K562 (cell line): Measurements from ENCODE around the gene UNKL. TPM values are rescaled to one million over a fixed set of nuclear protein-coding genes. Genes with fewer than 3 reads are reported as not detected.
A peak's percentile ranks its signal among the peaks of the same experiment; 100 is the strongest.

Experiments used
- ATAC-seq: fragments of 200-7000 bp; cut with Tn5 transposase; 3 replicates; pipeline ENCODE4 v1.9.1; 2020; ENCODE audit warnings: moderate library complexity
- BruUV-seq: library from RNA; stranded (reverse); fragments of 400-500 nt; replicated peaks from 2 replicates; lab custom pipeline; 2021; lab: Mats Ljungman, UMichigan
- CTCF ChIA-PET: fragments of 300-600 bp; formaldehyde crosslinking; extraction: SDS; loops from one replicate; lab custom pipeline; 2021; ENCODE audit warnings: low intra/inter-chr PET ratio; lab: Yijun Ruan, JAX
- POLR2A ChIA-PET: fragments of 300-600, 350-650 bp; sonication (Branson Sonifier 250); formaldehyde crosslinking; extraction: SDS; loops from one replicate; lab custom pipeline; 2021; ENCODE audit warnings: antibody characterized with exemption, inconsistent platforms; lab: Yijun Ruan, JAX
- DNase-seq, 4 experiments: peaks; one replicate each; pipeline versions ENCODE4 v3.0.0 to v3.0.0-alpha.2; 2011 to 2018; ENCODE audit warnings: low spot score in 3 of 4, mixed read lengths in 3 of 4; ENCODE audit errors: extremely low read depth in 1 of 4
- FAIRE-seq: peaks from 2 replicates; lab custom pipeline; 2011; peaks lifted over from hg19 to GRCh38; lab: Jason Lieb, UNC
- H2AFZ ChIP-seq: 2 replicates; pipeline ENCODE4 v1.6.0; 2011; ENCODE audit warnings: low read depth, low read length, control low read depth, inconsistent platforms
- H3K27ac ChIP-seq: fragments of 200-600 bp; 3 replicates; pipeline ENCODE4 v1.8.0; 2011; ENCODE audit warnings: low read depth, mild to moderate bottlenecking, control low read depth, inconsistent platforms, low read length, moderate library complexity, mixed read lengths; ENCODE audit errors: extremely low read depth
- H3K27me3 ChIP-seq, 2 experiments: fragments of 300-600 bp in 1 of 2; 2 replicates in 1 of 2; 3 replicates in 1 of 2; pipeline versions ENCODE4 v1.6.0 to v1.8.0; 2011; ENCODE audit warnings: inconsistent platforms in 2 of 2, low read length in 2 of 2, mild to moderate bottlenecking in 1 of 2, mixed read lengths in 1 of 2, moderate library complexity in 1 of 2; ENCODE audit not compliant: control insufficient read depth in 2 of 2, insufficient read depth in 2 of 2
- H3K36me3 ChIP-seq: fragments of 300-600 bp; 3 replicates; pipeline ENCODE4 v1.8.0; 2011; ENCODE audit warnings: mild to moderate bottlenecking, low read length, inconsistent platforms; ENCODE audit not compliant: control insufficient read depth, insufficient read depth
- H3K4me1 ChIP-seq, 2 experiments: fragments of 200-600 bp in 1 of 2; replicated peaks in 1 of 2; 2 replicates in 1 of 2; 3 replicates in 1 of 2; pipeline versions ENCODE4 v1.5.1 to v1.8.0; 2011; ENCODE audit warnings: inconsistent platforms in 2 of 2, low read length in 2 of 2, mild to moderate bottlenecking in 1 of 2, mixed read lengths in 1 of 2, moderate library complexity in 1 of 2; ENCODE audit not compliant: control insufficient read depth in 2 of 2, insufficient read depth in 2 of 2
- H3K4me2 ChIP-seq: 2 replicates; pipeline ENCODE4 v1.6.1; 2011; ENCODE audit warnings: low read length, control low read depth, inconsistent platforms, mixed read lengths; ENCODE audit not compliant: insufficient read depth
- H3K4me3 ChIP-seq: fragments of 200-600 bp; sonication (generic), shearing (Covaris generic); 2 replicates; pipeline ENCODE4 v1.5.1; 2016; ENCODE audit warnings: control low read depth, inconsistent platforms
- H3K79me2 ChIP-seq: fragments of 200-600 bp; 3 replicates; pipeline ENCODE4 v1.8.0; 2011; ENCODE audit warnings: low read length, inconsistent platforms; ENCODE audit not compliant: control insufficient read depth, insufficient read depth
- H3K9ac ChIP-seq, 2 experiments: 2 replicates each; pipeline versions ENCODE4 v1.6.0 to v1.6.1; 2011; ENCODE audit warnings: low read depth in 2 of 2, low read length in 2 of 2, control low read depth in 1 of 2, inconsistent platforms in 1 of 2, mild to moderate bottlenecking in 1 of 2, mixed read lengths in 1 of 2; ENCODE audit not compliant: insufficient read depth in 1 of 2
- H3K9me1 ChIP-seq: one replicate; pipeline ENCODE4 v1.6.0; 2011; ENCODE audit warnings: inconsistent platforms, mild to moderate bottlenecking, low read length, moderate library complexity; ENCODE audit not compliant: control insufficient read depth, insufficient read depth
- H3K9me3 ChIP-seq: replicated peaks from 2 replicates; pipeline ENCODE4 v1.5.1; 2011; ENCODE audit warnings: low read depth, low read length, inconsistent platforms; ENCODE audit not compliant: control insufficient read depth, insufficient read depth
- H4K20me1 ChIP-seq: replicated peaks from 2 replicates; pipeline ENCODE4 v1.6.1; 2011; ENCODE audit warnings: low read length, inconsistent platforms, mixed read lengths; ENCODE audit not compliant: control insufficient read depth, insufficient read depth
- ARHGAP35 ChIP-seq: fragments of 450-650 bp; IDR thresholded peaks from 2 replicates; pipeline ENCODE4 v1.6.1; 2018; ENCODE audit not compliant: partially characterized antibody
- ATF1 ChIP-seq, 2 experiments: fragments of 450-650 bp in 1 of 2; IDR thresholded peaks; 2 replicates each; pipeline ENCODE4 v1.6.1; 2016; ENCODE audit warnings: missing compliant biosample characterization in 1 of 2, missing genetic modification characterization in 1 of 2
- CBX8 ChIP-seq: fragments of 200-600 bp; sonication (generic); IDR thresholded peaks from 2 replicates; pipeline ENCODE4 v1.6.1; 2012; ENCODE audit warnings: borderline replicate concordance, mixed run types, low read depth, mild to moderate bottlenecking, moderate library complexity, mixed read lengths, low read length, control low read depth, inconsistent platforms; ENCODE audit not compliant: poor library complexity, severe bottlenecking; ENCODE audit errors: extremely low read depth
- ETV1 ChIP-seq: fragments of 450-650 bp; conservative IDR thresholded peaks from 2 replicates; pipeline ENCODE4 v1.6.1; 2016; ENCODE audit warnings: missing genetic modification characterization, control low read depth, low read depth, missing compliant biosample characterization
- FOSL1 ChIP-seq: fragments of 200-800 bp; sonication (Bioruptor generic); conservative IDR thresholded peaks from 2 replicates; pipeline ENCODE4 v1.6.1; 2016; ENCODE audit warnings: missing genetic modification characterization, missing compliant biosample characterization
- GABPB1 ChIP-seq: sonication (generic); formaldehyde crosslinking; IDR thresholded peaks from 2 replicates; pipeline ENCODE4 v1.8.0; 2022; ENCODE audit warnings: mild to moderate bottlenecking, missing genetic modification reagents
- HSF4 ChIP-seq: fragments of 250-450 bp; sonication (Bioruptor Pico); IDR thresholded peaks from 2 replicates; pipeline ENCODE4 v2.1.2; 2022; ENCODE audit warnings: mild to moderate bottlenecking, moderate library complexity, borderline replicate concordance
- IFI16 ChIP-seq: fragments of 250-450 bp; sonication (Bioruptor Pico); IDR thresholded peaks from 2 replicates; pipeline ENCODE4 v2.1.2; 2022; ENCODE audit warnings: mild to moderate bottlenecking, inconsistent platforms
- KDM5B ChIP-seq: fragments of 200-600 bp; sonication (generic); IDR thresholded peaks from 2 replicates; pipeline ENCODE4 v1.6.1; 2012; ENCODE audit warnings: low read depth, mild to moderate bottlenecking, moderate library complexity, low read length, control low read depth, inconsistent platforms; ENCODE audit not compliant: insufficient replicate concordance
- NR2F6 ChIP-seq: fragments of 450-650 bp; formaldehyde crosslinking; IDR thresholded peaks from 2 replicates; pipeline ENCODE4 v1.4.0; 2020; ENCODE audit warnings: mild to moderate bottlenecking
- PTTG1 ChIP-seq: fragments of 450-650 bp; IDR thresholded peaks from 2 replicates; pipeline ENCODE4 v1.6.1; 2016; ENCODE audit warnings: low read depth, mild to moderate bottlenecking, missing genetic modification characterization, missing compliant biosample characterization
- SRSF3 ChIP-seq: fragments of 200-400 bp; formaldehyde crosslinking; IDR thresholded peaks from 2 replicates; pipeline ENCODE4 v1.6.1; 2016; ENCODE audit warnings: mild to moderate bottlenecking, low read length, moderate library complexity; ENCODE audit not compliant: insufficient read depth
- TEAD1 ChIP-seq, 2 experiments: fragments of 450-650 bp in 1 of 2; sonication (generic) in 1 of 2; formaldehyde crosslinking; IDR thresholded peaks; 2 replicates each; pipeline versions ENCODE4 v1.4.0 to v1.8.0; 2020 to 2022; ENCODE audit warnings: mild to moderate bottlenecking in 2 of 2, missing genetic modification reagents in 1 of 2
- ZBTB1 ChIP-seq: sonication (generic); formaldehyde crosslinking; IDR thresholded peaks from 2 replicates; pipeline ENCODE4 v1.8.1; 2023; ENCODE audit warnings: missing genetic modification reagents, low read depth, mild to moderate bottlenecking, borderline replicate concordance
- ZNF12 ChIP-seq: sonication (generic); formaldehyde crosslinking; IDR thresholded peaks from 2 replicates; pipeline ENCODE4 v1.4.0; 2020; ENCODE audit warnings: mild to moderate bottlenecking, missing genetic modification reagents
- ZNF124 ChIP-seq: sonication (generic); formaldehyde crosslinking; IDR thresholded peaks from 2 replicates; pipeline ENCODE4 v1.8.1; 2022; ENCODE audit warnings: missing genetic modification reagents
- ZNF146 ChIP-seq: IDR thresholded peaks from one replicate; pipeline ENCODE4 v1.6.1; 2018; ENCODE audit warnings: missing compliant biosample characterization; ENCODE audit not compliant: unreplicated experiment
- ZNF707 ChIP-seq: fragments of 250-450 bp; sonication (Bioruptor Pico); conservative IDR thresholded peaks from 2 replicates; pipeline ENCODE4 v1.8.0; 2022; ENCODE audit warnings: inconsistent platforms, mild to moderate bottlenecking, moderate library complexity
- ZSCAN32 ChIP-seq: fragments of 450-650 bp; formaldehyde crosslinking; IDR thresholded peaks from 2 replicates; pipeline ENCODE4 v1.4.0; 2020; ENCODE audit warnings: mild to moderate bottlenecking, moderate library complexity
- ZZZ3 ChIP-seq: fragments of 450-650 bp; IDR thresholded peaks from 2 replicates; pipeline ENCODE4 v1.6.1; 2016; ENCODE audit warnings: antibody characterized with exemption, mild to moderate bottlenecking, moderate library complexity
- WGBS: fragments of 100-300 bp; shearing (Covaris generic); methylation state at CpG from one replicate; pipeline ENCODE4 v1.1.6; 2016; ENCODE audit warnings: low coverage, mixed read lengths; ENCODE audit not compliant: insufficient coverage; ENCODE audit errors: missing lambda C conversion rate; 5-methylcytosine and 5-hydroxymethylcytosine counted together
- in situ Hi-C: fragments of 300-500 bp; cut with MboI; formaldehyde crosslinking; loops from 4 replicates; pipeline ENCODE4 v1.15.0; 2018; ENCODE audit warnings: inconsistent platforms, mixed read lengths
- intact Hi-C: fragments of 100-400 bp; cut with micrococcal nuclease; formaldehyde crosslinking; loops from 2 replicates; pipeline ENCODE4 v1.14.2; 2022
- polyA plus RNA-seq, 8 experiments: library from polyadenylated mRNA; depleted of rRNA in 4 of 8; stranded (reverse) in 5 of 8; unstranded in 3 of 8; fragments of >200 nt; fragmentation: Nextera tagmentation in 2 of 8; fragmentation: Illumina TruSeq in 1 of 8; extraction: Ambion mirVana in 2 of 8; extraction: Trizol in 1 of 8; gene quantifications; 2 replicates each; pipeline versions ENCODE4 v1.2.1 to v1.2.3, GENCODE V29; 2011 to 2014; ENCODE audit warnings: inconsistent platforms in 1 of 8, missing spikeins in 1 of 8
- total RNA-seq, 7 experiments: library from RNA; depleted of rRNA in 6 of 7; stranded (reverse); fragments of >200 nt in 6 of 7; fragmentation: Illumina TruSeq in 2 of 7; extraction: Trizol in 2 of 7; gene quantifications; 2 replicates each; pipeline versions ENCODE4 v1.2.1 to v1.2.3, GENCODE V29; 2011 to 2021; ENCODE audit warnings: low replicate concordance in 1 of 7
- TF ChIP-seq, protein P1 (sequence below): sonication (generic); IDR thresholded peaks from 2 replicates; pipeline ENCODE4 v1.6.1; 2016

Gene UNKL
- total and polyA plus RNA-seq, 9 of the 15 experiments (the other 6 are each of a cell fraction or from before 2014, with no cell fraction given) = 0.37 to 30.2 (median 5.1) TPM

- H3K36me3 ChIP-seq = peaks cover 14% of the 10 kb centered on the region; the same call in 1 of the 3 replicates
- intact Hi-C loops (loop anchor here (1.0 kb wide), 1 partner anchor 51 kb away; no protein-coding TSS in a partner anchor), in situ Hi-C loops (no loop called here)
- no peaks in the 10 kb centered on the region for H3K27me3 ChIP-seq
- peaks cover 14 to 35% of the 10 kb centered on the region in 2 experiments; a peak in 4 of 5 replicates for H3K4me1 ChIP-seq
- POLR2A ChIA-PET = no interaction called here
- peak overlapping the region; percentile 86 for H2AFZ ChIP-seq
- H3K27ac ChIP-seq = peak overlapping the region; percentile 90
- DNase-seq (peak; percentile 75 to 80 (median 78)), FAIRE-seq (no peak), ATAC-seq (peak; percentile 80)
- whole genome bisulfite sequencing = 7% methylated on average over 59 of the region's 85 CpGs
- H3K9me3 ChIP-seq = no peaks in the 10 kb centered on the region
- no peaks in the 10 kb centered on the region for H3K9me1 ChIP-seq
- H3K9ac ChIP-seq = peak overlapping the region; percentile 87 to 92; a peak in 3 of 4 replicates
- no peaks in the 10 kb centered on the region for H4K20me1 ChIP-seq
- no TSS peak for BruUV-seq
- H3K79me2 ChIP-seq = peaks cover 25% of the 10 kb centered on the region
- CTCF ChIA-PET = interaction anchor here (0.5 kb wide), 1 partner anchor 291 kb away, joined by 3 read pairs; no protein-coding TSS in a partner anchor
- H3K4me3 ChIP-seq = peak overlapping the region; percentile 84
- peak overlapping the region; percentile 84 for H3K4me2 ChIP-seq
- no peak for TF ChIP-seq ATF1 (CRISPR knock-in tag; IDR thresholded peaks at IDR 0.05)
- TF ChIP-seq ATF1 (tag; IDR thresholded peaks at IDR 0.05) = peak; percentile 31
- no peak for TF ChIP-seq FOSL1 (tag)
- TF ChIP-seq TEAD1 (CRISPR knock-in tag; IDR thresholded peaks at IDR 0.05) = no peak
- no peak for TF ChIP-seq SRSF3
- TF ChIP-seq CBX8 = no peak
- no peak for TF ChIP-seq HSF4 (CRISPR knock-in tag)
- no peak for TF ChIP-seq ZNF146
- TF ChIP-seq ZSCAN32 (CRISPR knock-in tag) = no peak
- no peak for TF ChIP-seq NR2F6 (CRISPR knock-in tag)
- TF ChIP-seq ETV1 = peak; percentile 53
- TF ChIP-seq ZNF12 (CRISPR knock-in tag) = no peak; the same call in 1 of the 2 replicates
- TF ChIP-seq GABPB1 (CRISPR knock-in tag) = peak; percentile 79
- no peak for TF ChIP-seq KDM5B
- TF ChIP-seq PTTG1 (tag) = no peak
- TF ChIP-seq ZNF124 (CRISPR knock-in tag) = no peak
- no peak for TF ChIP-seq IFI16 (CRISPR knock-in tag)
- no peak for TF ChIP-seq ZNF707 (CRISPR knock-in tag)
- peak; percentile 63 for TF ChIP-seq ARHGAP35
- TF ChIP-seq ZBTB1 (CRISPR knock-in tag) = no peak; the same call in 1 of the 2 replicates
- TF ChIP-seq, protein P1, sequence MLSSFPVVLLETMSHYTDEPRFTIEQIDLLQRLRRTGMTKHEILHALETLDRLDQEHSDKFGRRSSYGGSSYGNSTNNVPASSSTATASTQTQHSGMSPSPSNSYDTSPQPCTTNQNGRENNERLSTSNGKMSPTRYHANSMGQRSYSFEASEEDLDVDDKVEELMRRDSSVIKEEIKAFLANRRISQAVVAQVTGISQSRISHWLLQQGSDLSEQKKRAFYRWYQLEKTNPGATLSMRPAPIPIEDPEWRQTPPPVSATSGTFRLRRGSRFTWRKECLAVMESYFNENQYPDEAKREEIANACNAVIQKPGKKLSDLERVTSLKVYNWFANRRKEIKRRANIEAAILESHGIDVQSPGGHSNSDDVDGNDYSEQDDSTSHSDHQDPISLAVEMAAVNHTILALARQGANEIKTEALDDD = no peak
- no peak for TF ChIP-seq ZZZ3
These were observed 596 bp downstream of the UNKL start for GRCh38 chr16:1413684-1414531.
